ENCODE results near the gene TTLL11. TPM values are rescaled to one million over a fixed set of nuclear protein-coding genes. Genes with fewer than 3 reads are reported as not detected.

The TTLL11 gene
- total RNA-seq, 1 donor from 2014 or later, result 6.9 TPM

- Mint-ChIP-seq H3K36me3 (ENCODE audit: low read depth, unreplicated experiment) (no peaks in the 10 kb centered on the region), H3K27me3 (ENCODE audit: low read depth, unreplicated experiment) (peaks cover 14% of the 10 kb centered on the region), H3K4me1 (ENCODE audit: low read depth, unreplicated experiment) (peaks cover 14% of the 10 kb centered on the region), H3K9me3 (ENCODE audit: unreplicated experiment) (peaks cover 9% of the 10 kb centered on the region), H3K27ac (ENCODE audit: unreplicated experiment) (no peak overlapping the region), H3K4me3 (ENCODE audit: unreplicated experiment) (peak overlapping the region; percentile 10)
- Histone ChIP-seq H3K27ac (ENCODE audit: low read depth, low read length) (no peak overlapping the region), H3K9ac (ENCODE audit: low read length) (no peak overlapping the region), H3K4me2 (ENCODE audit: low read length) (no peak overlapping the region), H3K9me3 (ENCODE audit: insufficient read depth, low read depth, low read length) (no peaks in the 10 kb centered on the region), H3K79me2 (ENCODE audit: insufficient read depth, low read length) (no peaks in the 10 kb centered on the region), H3K36me3 (ENCODE audit: insufficient read depth, low read length) (no peaks in the 10 kb centered on the region), H3K27me3 (ENCODE audit: insufficient read depth, low read length) (no peaks in the 10 kb centered on the region), H3K4me3 (ENCODE audit: insufficient read depth, low read depth, low read length) (no peak overlapping the region), H3K4me1 (ENCODE audit: insufficient read depth, low read length) (peaks cover 6% of the 10 kb centered on the region), H2AFZ (ENCODE audit: low read depth, low read length) (no peak overlapping the region), H4K20me1 (ENCODE audit: insufficient read depth, low read length) (no peaks in the 10 kb centered on the region)
- no peak for FAIRE-seq
- DNase-seq (ENCODE audit: low read depth), result no peak
- TF ChIP-seq EZH2 (IDR thresholded peaks at IDR 0.05; ENCODE audit: insufficient read depth, low read length), result no peak
- no peak for TF ChIP-seq CTCF (IDR thresholded peaks at IDR 0.05; ENCODE audit: insufficient read depth, low read depth, low read length)
Observed at GRCh38 chr9:121897140-121897539, 196.0 kb downstream of the TTLL11 start.

- Mint-ChIP-seq H3K36me3 (ENCODE audit: low read depth, unreplicated experiment) (no peaks in the 10 kb centered on the region), H3K4me1 (ENCODE audit: low read depth, unreplicated experiment) (peaks cover 13% of the 10 kb centered on the region), H3K4me3 (ENCODE audit: unreplicated experiment) (no peak overlapping the region), H3K27me3 (ENCODE audit: low read depth, unreplicated experiment) (peaks cover 14% of the 10 kb centered on the region), H3K9me3 (ENCODE audit: unreplicated experiment) (peaks cover 9% of the 10 kb centered on the region), H3K27ac (ENCODE audit: unreplicated experiment) (no peak overlapping the region)
- H3K4me1 ChIP-seq (ENCODE audit: insufficient read depth, low read length), result peaks cover 2% of the 10 kb centered on the region
- no peaks in the 10 kb centered on the region for H3K36me3 ChIP-seq (ENCODE audit: insufficient read depth, low read length)
- no peak overlapping the region for H2AFZ ChIP-seq (ENCODE audit: low read depth, low read length)
- H3K27me3 ChIP-seq (ENCODE audit: insufficient read depth, low read length), result no peaks in the 10 kb centered on the region
- H3K4me2 ChIP-seq (ENCODE audit: low read length), result no peak overlapping the region
- no peak overlapping the region for H3K9ac ChIP-seq (ENCODE audit: low read length)
- H4K20me1 ChIP-seq (ENCODE audit: insufficient read depth, low read length), result no peaks in the 10 kb centered on the region
- H3K4me3 ChIP-seq (ENCODE audit: insufficient read depth, low read depth, low read length), result no peak overlapping the region
- H3K9me3 ChIP-seq (ENCODE audit: insufficient read depth, low read depth, low read length), result no peaks in the 10 kb centered on the region
- no peak for FAIRE-seq
- H3K79me2 ChIP-seq (ENCODE audit: insufficient read depth, low read length), result no peaks in the 10 kb centered on the region
- no peak for TF ChIP-seq CTCF (IDR thresholded peaks at IDR 0.05; ENCODE audit: insufficient read depth, low read depth, low read length)
- no peak for TF ChIP-seq EZH2 (IDR thresholded peaks at IDR 0.05; ENCODE audit: insufficient read depth, low read length)
- DNase-seq (ENCODE audit: low read depth), result no peak
- H3K27ac ChIP-seq (ENCODE audit: low read depth, low read length), result no peak overlapping the region
Observed at GRCh38 chr9:121896545-121896943, 196.6 kb downstream of the TTLL11 start.

- H3K79me2 ChIP-seq (ENCODE audit: insufficient read depth, low read length), result no peaks in the 10 kb centered on the region
- no peaks in the 10 kb centered on the region for H3K4me1 ChIP-seq (ENCODE audit: insufficient read depth, low read length)
- Mint-ChIP-seq H3K4me3 (ENCODE audit: unreplicated experiment) (no peak overlapping the region), H3K9me3 (ENCODE audit: unreplicated experiment) (peaks cover 9% of the 10 kb centered on the region), H3K27me3 (ENCODE audit: low read depth, unreplicated experiment) (peaks cover 14% of the 10 kb centered on the region), H3K36me3 (ENCODE audit: low read depth, unreplicated experiment) (no peaks in the 10 kb centered on the region), H3K27ac (ENCODE audit: unreplicated experiment) (no peak overlapping the region), H3K4me1 (ENCODE audit: low read depth, unreplicated experiment) (peaks cover 13% of the 10 kb centered on the region)
- H3K27me3 ChIP-seq (ENCODE audit: insufficient read depth, low read length), result no peaks in the 10 kb centered on the region
- H3K4me3 ChIP-seq (ENCODE audit: insufficient read depth, low read depth, low read length), result no peak overlapping the region
- DNase-seq (ENCODE audit: low read depth) (peak; percentile 83), FAIRE-seq (no peak)
- H3K4me2 ChIP-seq (ENCODE audit: low read length), result peak overlapping the region; percentile 34
- no peak overlapping the region for H3K9ac ChIP-seq (ENCODE audit: low read length)
- H3K36me3 ChIP-seq (ENCODE audit: insufficient read depth, low read length), result no peaks in the 10 kb centered on the region
- H2AFZ ChIP-seq (ENCODE audit: low read depth, low read length), result no peak overlapping the region
- H3K9me3 ChIP-seq (ENCODE audit: insufficient read depth, low read depth, low read length), result no peaks in the 10 kb centered on the region
- no peaks in the 10 kb centered on the region for H4K20me1 ChIP-seq (ENCODE audit: insufficient read depth, low read length)
- TF ChIP-seq EZH2 (IDR thresholded peaks at IDR 0.05; ENCODE audit: insufficient read depth, low read length) (no peak), CTCF (IDR thresholded peaks at IDR 0.05; ENCODE audit: insufficient read depth, low read depth, low read length) (no peak)
- no peak overlapping the region for H3K27ac ChIP-seq (ENCODE audit: low read depth, low read length)
Observed at GRCh38 chr9:121895818-121896544, 197.1 kb downstream of the TTLL11 start.
